ENCODE data around the gene CKAP4.

The CKAP4 gene

GRCh38 chr12:106194351-106194750 is 53.5 kb downstream of the CKAP4 start:
- no peak for DNase-seq

- no peak for DNase-seq
These were observed 54.2 kb downstream of the CKAP4 start for GRCh38 chr12:106193394-106194215.

DNA sequence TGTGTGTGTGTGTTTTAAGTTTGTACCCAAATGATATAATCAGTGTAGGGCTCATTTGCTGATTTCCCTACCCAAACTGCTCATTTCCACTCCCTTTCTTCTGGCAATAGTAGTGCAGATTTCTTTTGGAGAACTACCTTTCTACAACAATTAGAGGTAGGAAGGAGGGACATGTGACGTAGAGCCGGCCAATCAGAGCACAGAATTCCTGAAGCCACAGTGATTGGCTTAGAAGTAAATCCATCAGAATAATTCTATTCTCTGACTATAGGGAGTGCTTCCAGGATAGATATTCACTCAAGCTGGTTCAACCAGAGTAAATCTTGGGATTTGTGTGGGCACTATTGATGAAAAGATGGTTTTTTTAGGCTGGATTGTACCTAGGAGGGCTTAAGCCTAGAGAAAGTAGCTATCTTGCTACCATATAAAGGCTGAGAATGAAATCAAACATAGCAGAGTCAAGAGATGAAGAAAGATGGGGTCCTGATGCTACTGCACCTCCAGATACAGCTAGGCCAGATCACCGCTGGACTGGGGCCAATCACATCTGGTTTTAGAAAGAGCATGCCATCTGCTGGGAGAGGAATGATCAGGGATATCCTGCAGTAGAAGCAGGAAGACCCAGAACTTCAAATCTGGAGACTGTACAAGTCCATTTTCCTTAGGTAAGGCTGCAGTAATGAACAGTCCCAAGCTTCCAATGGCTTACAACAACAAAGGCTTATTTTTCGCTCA is 55.0 kb downstream of the CKAP4 start:
- DNase-seq, result no peak

GRCh38 chr12:106190581-106190980 is 57.2 kb downstream of the CKAP4 start:
- no peak for DNase-seq

- DNase-seq, result no peak
These were observed 58.5 kb downstream of the CKAP4 start for GRCh38 chr12:106189341-106189740.

- DNase-seq, result no peak
These were observed 59.6 kb downstream of the CKAP4 start for GRCh38 chr12:106188256-106188655.
